Smooth muscle cell (in vitro differentiated cells): ENCODE results near the gene TWIST1. TPM values are rescaled to one million over a fixed set of nuclear protein-coding genes. Genes with fewer than 3 reads are reported as not detected.

Experiments used
- DNase-seq: peaks from one replicate; lab custom pipeline; 2025; ENCODE audit not compliant: unreplicated experiment; lab: John Stamatoyannopoulos, UW
- H2AFZ ChIP-seq: fragments of 200-600 bp; sonication (generic); 2 replicates; pipeline ENCODE4 v1.6.0; 2016; ENCODE audit warnings: antibody characterized with exemption, low read depth, mild to moderate bottlenecking
- H3F3A ChIP-seq: fragments of 200-600 bp; sonication (generic); 2 replicates; pipeline ENCODE4 v1.6.0; 2017; ENCODE audit warnings: antibody characterized with exemption, low read depth
- H3K27ac ChIP-seq: fragments of 200-600 bp; sonication (generic); 2 replicates; pipeline ENCODE4 v1.5.1; 2016; ENCODE audit warnings: low read depth, mild to moderate bottlenecking
- H3K27me3 ChIP-seq: fragments of 200-600 bp; sonication (generic); 2 replicates; pipeline ENCODE4 v1.6.1; 2016; ENCODE audit warnings: low read depth, mild to moderate bottlenecking
- H3K36me3 ChIP-seq: fragments of 200-600 bp; sonication (generic); 2 replicates; pipeline ENCODE4 v1.5.1; 2016; ENCODE audit warnings: low read depth
- H3K4me1 ChIP-seq: fragments of 200-600 bp; sonication (generic); 2 replicates; pipeline ENCODE4 v1.5.1; 2016; ENCODE audit warnings: low read depth
- H3K4me2 ChIP-seq: fragments of 200-600 bp; sonication (generic); 2 replicates; pipeline ENCODE4 v1.6.0; 2016; ENCODE audit warnings: mild to moderate bottlenecking
- H3K4me3 ChIP-seq: fragments of 200-600 bp; sonication (generic); 2 replicates; pipeline ENCODE4 v1.5.1; 2016; ENCODE audit warnings: mild to moderate bottlenecking
- H3K79me2 ChIP-seq: fragments of 200-600 bp; sonication (generic); 2 replicates; pipeline ENCODE4 v1.6.0; 2016; ENCODE audit warnings: low read depth, mild to moderate bottlenecking
- H3K9ac ChIP-seq: fragments of 200-600 bp; sonication (generic); 2 replicates; pipeline ENCODE4 v1.6.0; 2016; ENCODE audit warnings: low read depth
- H3K9me3 ChIP-seq: fragments of 200-600 bp; sonication (generic); replicated peaks from 2 replicates; pipeline ENCODE4 v1.5.1; 2016; ENCODE audit warnings: low read depth
- H4K20me1 ChIP-seq: fragments of 200-600 bp; sonication (generic); 2 replicates; pipeline ENCODE4 v1.6.0; 2016; ENCODE audit warnings: low read depth
- CTCF ChIP-seq: fragments of 200-600 bp; sonication (generic); IDR thresholded peaks from 2 replicates; pipeline ENCODE4 v1.5.1; 2017; ENCODE audit warnings: borderline replicate concordance, mild to moderate bottlenecking, antibody characterized with exemption; ENCODE audit not compliant: insufficient read depth, poor library complexity, severe bottlenecking
- WGBS: methylation state at CpG from one replicate; pipeline ENCODE4 v1.1.7; 2016; ENCODE audit warnings: low lambda C conversion rate; 5-methylcytosine and 5-hydroxymethylcytosine counted together
- polyA plus RNA-seq: library from polyadenylated mRNA; unstranded; fragments of >200 nt; fragmentation: Nextera tagmentation; extraction: Ambion mirVana; gene quantifications from 2 replicates; pipeline ENCODE4 v1.2.1, GENCODE V29; 2016
- total RNA-seq: library from RNA; depleted of rRNA; stranded (reverse); fragments of >200 nt; gene quantifications from 2 replicates; pipeline ENCODE4 v1.2.3, GENCODE V29; 2014

Gene TWIST1
- total and polyA plus RNA-seq, 2 experiments from 2014 or later, result 51.3 to 58.0 TPM

GRCh38 chr7:19089378-19089777, 28.1 kb downstream of the TWIST1 start:
- no peaks in the 10 kb centered on the region for H3K9me3 ChIP-seq

GRCh38 chr7:19080093-19080492, 37.3 kb downstream of the TWIST1 start:
- Histone ChIP-seq H3K4me3 (no peak overlapping the region), H3K79me2 (peaks cover 20% of the 10 kb centered on the region), H3K9me3 (no peaks in the 10 kb centered on the region), H3K36me3 (no peaks in the 10 kb centered on the region), H2AFZ (no peak overlapping the region), H4K20me1 (no peaks in the 10 kb centered on the region), H3K4me1 (no peaks in the 10 kb centered on the region), H3K27me3 (no peaks in the 10 kb centered on the region), H3K4me2 (no peak overlapping the region), H3K9ac (no peak overlapping the region), H3F3A (no peaks in the 10 kb centered on the region), H3K27ac (peak overlapping the region; percentile 50)
- no peak for DNase-seq
- 60% methylated on average over 1 of the region's 1 CpG for WGBS
- no peak for TF ChIP-seq CTCF

More at GRCh38 chr7:19089378-19089777, 28.1 kb downstream of the TWIST1 start:
- H3K4me3 ChIP-seq, result no peak overlapping the region
- no peak for TF ChIP-seq CTCF
- H3F3A ChIP-seq, result no peaks in the 10 kb centered on the region
- no peak overlapping the region for H2AFZ ChIP-seq
- WGBS, result 77% methylated on average over 2 of the region's 2 CpGs
- no peaks in the 10 kb centered on the region for H3K36me3 ChIP-seq
- H3K9ac ChIP-seq, result no peak overlapping the region
- peaks cover 19% of the 10 kb centered on the region for H3K79me2 ChIP-seq
- H3K4me1 ChIP-seq, result no peaks in the 10 kb centered on the region
- H3K4me2 ChIP-seq, result no peak overlapping the region
- no peak for DNase-seq
- no peaks in the 10 kb centered on the region for H4K20me1 ChIP-seq
- H3K27me3 ChIP-seq, result no peaks in the 10 kb centered on the region
- no peak overlapping the region for H3K27ac ChIP-seq

GRCh38 chr7:19079066-19079465, 38.4 kb downstream of the TWIST1 start:
- no peaks in the 10 kb centered on the region for H3K4me1 ChIP-seq
- WGBS, result 26% methylated on average over 4 of the region's 4 CpGs
- no peak overlapping the region for H3K4me3 ChIP-seq
- H3K4me2 ChIP-seq, result peak overlapping the region; percentile 11
- H3K36me3 ChIP-seq, result no peaks in the 10 kb centered on the region
- DNase-seq, result no peak
- H3F3A ChIP-seq, result no peaks in the 10 kb centered on the region
- no peaks in the 10 kb centered on the region for H4K20me1 ChIP-seq
- TF ChIP-seq CTCF, result no peak
- H3K27me3 ChIP-seq, result no peaks in the 10 kb centered on the region
- no peak overlapping the region for H2AFZ ChIP-seq
- peaks cover 28% of the 10 kb centered on the region for H3K79me2 ChIP-seq
- H3K27ac ChIP-seq, result peak overlapping the region; percentile 50
- H3K9ac ChIP-seq, result no peak overlapping the region
- H3K9me3 ChIP-seq, result no peaks in the 10 kb centered on the region

GRCh38 chr7:19069842-19070241, 47.6 kb downstream of the TWIST1 start:
- Histone ChIP-seq H3K4me2 (no peak overlapping the region), H3F3A (no peaks in the 10 kb centered on the region), H2AFZ (no peak overlapping the region), H3K4me3 (no peak overlapping the region), H3K27ac (no peak overlapping the region), H3K27me3 (no peaks in the 10 kb centered on the region), H3K4me1 (no peaks in the 10 kb centered on the region), H3K36me3 (no peaks in the 10 kb centered on the region), H4K20me1 (no peaks in the 10 kb centered on the region), H3K9ac (no peak overlapping the region), H3K79me2 (peaks cover 13% of the 10 kb centered on the region), H3K9me3 (no peaks in the 10 kb centered on the region)
- DNase-seq, result no peak
- WGBS, result 91% methylated on average over 1 of the region's 1 CpG
- TF ChIP-seq CTCF, result no peak
